GOT3 (cell line): ENCODE results near the gene MPI.

Experiments
- DNase-seq: peaks from one replicate; lab custom pipeline; 2025; ENCODE audit warnings: mixed read lengths; lab: John Stamatoyannopoulos, UW

The MPI gene

DNA sequence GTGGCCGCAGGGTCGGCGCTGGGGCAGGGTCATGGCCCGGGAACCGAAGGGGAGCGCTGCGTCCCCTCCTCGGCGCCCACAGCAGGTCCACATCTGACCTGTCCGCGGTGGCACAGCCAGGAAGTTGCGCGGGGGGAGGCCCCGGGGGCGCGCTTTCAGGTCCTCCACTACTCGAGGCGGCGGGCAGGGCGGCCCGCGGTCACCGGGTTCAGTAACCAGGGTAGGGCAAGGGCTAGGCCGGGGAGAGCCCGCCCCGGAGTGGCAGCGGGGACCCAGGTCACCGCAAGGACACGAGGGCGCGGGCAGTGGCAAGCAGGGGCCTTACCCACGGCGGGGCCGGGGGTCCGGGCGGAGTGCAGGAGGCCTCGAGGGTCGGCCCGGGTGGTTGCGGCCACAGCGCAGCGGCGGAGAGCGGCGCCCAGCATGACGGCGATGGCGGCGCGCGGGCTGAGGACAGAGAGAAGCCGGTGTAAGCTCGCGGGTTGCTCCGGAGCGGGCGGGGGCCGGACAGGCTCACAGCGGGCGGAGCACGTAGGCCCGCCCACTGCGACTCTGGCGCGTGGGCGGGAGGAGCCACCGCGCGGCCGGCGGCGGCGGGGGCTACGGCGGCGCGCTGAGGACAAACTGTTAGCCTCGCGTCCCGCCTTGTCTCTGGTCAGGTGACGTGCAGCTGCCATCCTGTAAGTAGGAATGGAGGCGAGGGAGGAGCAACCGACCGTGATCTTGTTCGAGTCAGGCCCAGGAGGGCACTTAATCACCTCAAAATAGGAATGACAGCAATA is 47.9 kb downstream of the MPI start, which contains the start of gene COX5A:
TSS of gene COX5A (minus strand) at position 484 of the 782 bp plus-strand sequence. CDS start at position 425, 59 bp downstream.
- DNase-seq: peak; percentile 86

GRCh38 chr15:74950078-74950908 is 60.5 kb downstream of the MPI start:
- peak; percentile 19 for DNase-seq

DNA sequence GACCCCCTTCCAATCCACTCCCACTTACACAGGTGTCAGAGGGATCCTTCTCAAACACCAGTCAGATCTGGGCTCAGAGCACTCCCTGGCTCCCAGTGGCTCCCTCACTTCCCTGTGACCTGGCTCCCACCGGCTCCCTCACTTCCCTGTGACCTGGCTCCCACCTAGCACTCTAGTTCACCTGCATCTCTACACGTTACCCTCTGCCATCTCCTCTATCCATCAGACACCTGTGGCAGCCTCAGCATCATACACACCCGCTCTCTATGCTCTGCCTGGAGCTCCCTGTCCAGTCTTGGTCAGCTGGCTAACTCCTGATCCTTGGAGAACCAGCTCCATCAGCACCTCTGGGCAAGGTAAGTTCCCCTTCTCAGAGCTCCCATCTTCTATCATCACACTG is 61.2 kb downstream of the MPI start:
- DNase-seq: no peak
